Endothelial cell of hepatic sinusoid (primary cell): ENCODE measurements around the gene RBM20.

Experiments
- in situ Hi-C: cut with HindIII; loops from 2 replicates; pipeline ENCODE4 v1.10.0; 2017; ENCODE audit warnings: low sequenced_read_pairs

The RBM20 gene

GRCh38 chr10:110876000-110876399, 231.9 kb downstream of the RBM20 start:
- in situ Hi-C loops = loop anchor here (10.0 kb wide), 1 partner anchor 211 kb away; no protein-coding TSS in a partner anchor

- in situ Hi-C loops = loop anchor here (10.0 kb wide), 1 partner anchor 212 kb away; no protein-coding TSS in a partner anchor
Observed at GRCh38 chr10:110876788-110877187, 232.7 kb downstream of the RBM20 start.

GRCh38 chr10:110880012-110880411, 235.9 kb downstream of the RBM20 start:
- in situ Hi-C loops = no loop called here

- in situ Hi-C loops = no loop called here
Observed at GRCh38 chr10:110881247-110881646, 237.1 kb downstream of the RBM20 start.

- in situ Hi-C loops = no loop called here
Observed at GRCh38 chr10:110881905-110882304, 237.8 kb downstream of the RBM20 start.

- in situ Hi-C loops = no loop called here
Observed at GRCh38 chr10:110883924-110884323, 239.8 kb downstream of the RBM20 start.

- in situ Hi-C loops = no loop called here
Observed at GRCh38 chr10:110885932-110886674, 242.0 kb downstream of the RBM20 start.

- in situ Hi-C loops = no loop called here
Observed at GRCh38 chr10:110887560-110887959, 243.4 kb downstream of the RBM20 start.
